Measurements from ENCODE around the gene IPO7. TPM values are rescaled to one million over a fixed set of nuclear protein-coding genes. Genes with fewer than 3 reads are reported as not detected.

The IPO7 gene
- total and polyA plus RNA-seq, 7 donors: 110 to 355 (median 258) TPM

GRCh38 chr11:9479899-9480298, 95.4 kb downstream of the IPO7 start:
- Histone ChIP-seq H3K27me3 (ENCODE audit: insufficient read depth in 3 of 3, low read length in 2 of 3) (no peaks in the 10 kb centered on the region), H3K36me3 (ENCODE audit: insufficient read depth in 1 of 2, low read depth in 1 of 2) (peaks cover 4 to 84% of the 10 kb centered on the region in 2 donors), H3K27ac (no peak overlapping the region), H3K4me3 (no peak overlapping the region), H3K9me3 (no peaks in the 10 kb centered on the region), H3K4me1 (no peaks in the 10 kb centered on the region)
- no peak for TF ChIP-seq CTCF (IDR thresholded peaks at IDR 0.05)
- intact Hi-C loops (cut with DNase I): no loop called here
- ATAC-seq (no peak), DNase-seq (no peak)
- WGBS, 3 donors: 70 to 79% (median 78%) methylated on average over 2 of the region's 2 CpGs

- TF ChIP-seq CTCF (IDR thresholded peaks at IDR 0.05): no peak
Measured at GRCh38 chr11:9489080-9489765, 104.8 kb downstream of the IPO7 start.

GRCh38 chr11:9490376-9490775, 105.9 kb downstream of the IPO7 start:
- WGBS, 3 donors: 38 to 49% (median 42%) methylated on average over 3 of the region's 3 CpGs
- peaks cover 15% of the 10 kb centered on the region for H3K4me1 ChIP-seq
- TF ChIP-seq CTCF (IDR thresholded peaks at IDR 0.05): no peak
- H3K36me3 ChIP-seq (ENCODE audit: insufficient read depth in 1 of 2, low read depth in 1 of 2): peaks cover 0 to 63% of the 10 kb centered on the region in 2 donors
- no peaks in the 10 kb centered on the region for H3K9me3 ChIP-seq
- DNase-seq: no peak
- peak in 2 of 4 donors; percentile 35 to 40 for ATAC-seq
- H3K27ac ChIP-seq: no peak overlapping the region
- H3K27me3 ChIP-seq (ENCODE audit: insufficient read depth in 3 of 3, low read length in 2 of 3): no peaks in the 10 kb centered on the region
- H3K4me3 ChIP-seq: no peak overlapping the region
- intact Hi-C loops (cut with DNase I): no loop called here

More at GRCh38 chr11:9489080-9489765, 104.8 kb downstream of the IPO7 start:
- intact Hi-C loops (cut with DNase I): loop anchor here in 1 of 2 donors (5.0 kb wide), 1 partner anchor 62 kb away; no protein-coding TSS in a partner anchor
- no peak for ATAC-seq
- Histone ChIP-seq H3K27ac (no peak overlapping the region), H3K27me3 (ENCODE audit: insufficient read depth in 3 of 3, low read length in 2 of 3) (no peaks in the 10 kb centered on the region), H3K9me3 (no peaks in the 10 kb centered on the region), H3K36me3 (ENCODE audit: insufficient read depth in 1 of 2, low read depth in 1 of 2) (peaks cover 0 to 55% of the 10 kb centered on the region in 2 donors), H3K4me1 (peaks cover 15% of the 10 kb centered on the region), H3K4me3 (peak overlapping the region; percentile 9)
- no peak for DNase-seq
- WGBS, 3 donors: 44 to 55% (median 51%) methylated on average over 3 of the region's 3 CpGs

GRCh38 chr11:9493492-9493891, 109.0 kb downstream of the IPO7 start:
- Histone ChIP-seq H3K4me1 (peaks cover 15% of the 10 kb centered on the region), H3K27ac (peak overlapping the region; percentile 13), H3K4me3 (no peak overlapping the region), H3K36me3 (ENCODE audit: insufficient read depth in 1 of 2, low read depth in 1 of 2) (peaks cover 6 to 68% of the 10 kb centered on the region in 2 donors), H3K27me3 (ENCODE audit: insufficient read depth in 3 of 3, low read length in 2 of 3) (no peaks in the 10 kb centered on the region), H3K9me3 (no peaks in the 10 kb centered on the region)
- DNase-seq (no peak), ATAC-seq (peak; percentile 67 to 83 (median 79))
- intact Hi-C loops (cut with DNase I): no loop called here
- WGBS, 3 donors: 11 to 15% (median 13%) methylated on average over 1 of the region's 1 CpG
- no peak for TF ChIP-seq CTCF (IDR thresholded peaks at IDR 0.05)

Data from psoas muscle (tissue), 8 donors.